GM12872 (cell line): ENCODE results near the gene LRRC7.

Experiments
- TF ChIP-seq, protein P1 (sequence below): IDR thresholded peaks from 3 replicates; pipeline ENCODE4 v1.5.1; 2011; ENCODE audit warnings: low read depth, mild to moderate bottlenecking, low read length, moderate library complexity; ENCODE audit not compliant: insufficient read depth

Gene LRRC7

DNA sequence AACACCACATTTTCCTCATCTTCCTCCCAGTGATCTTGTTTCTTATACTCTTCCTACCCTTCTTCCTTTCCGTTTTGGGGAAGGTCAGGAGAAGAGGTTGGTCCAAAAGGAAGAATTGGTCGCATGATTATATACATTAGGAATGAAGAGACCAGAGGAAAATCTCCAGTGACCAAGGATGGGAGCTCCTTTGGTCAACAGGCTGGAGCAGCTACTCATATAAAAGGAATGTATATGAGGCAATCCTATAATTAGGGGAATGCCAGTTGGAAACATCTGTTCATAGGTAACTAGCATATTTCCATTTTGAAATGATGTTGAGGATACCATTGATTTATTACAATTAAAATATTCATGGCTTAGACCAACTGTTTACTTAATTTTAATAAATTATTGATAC is 523.2 kb downstream of the LRRC7 start:
- TF ChIP-seq, protein P1, sequence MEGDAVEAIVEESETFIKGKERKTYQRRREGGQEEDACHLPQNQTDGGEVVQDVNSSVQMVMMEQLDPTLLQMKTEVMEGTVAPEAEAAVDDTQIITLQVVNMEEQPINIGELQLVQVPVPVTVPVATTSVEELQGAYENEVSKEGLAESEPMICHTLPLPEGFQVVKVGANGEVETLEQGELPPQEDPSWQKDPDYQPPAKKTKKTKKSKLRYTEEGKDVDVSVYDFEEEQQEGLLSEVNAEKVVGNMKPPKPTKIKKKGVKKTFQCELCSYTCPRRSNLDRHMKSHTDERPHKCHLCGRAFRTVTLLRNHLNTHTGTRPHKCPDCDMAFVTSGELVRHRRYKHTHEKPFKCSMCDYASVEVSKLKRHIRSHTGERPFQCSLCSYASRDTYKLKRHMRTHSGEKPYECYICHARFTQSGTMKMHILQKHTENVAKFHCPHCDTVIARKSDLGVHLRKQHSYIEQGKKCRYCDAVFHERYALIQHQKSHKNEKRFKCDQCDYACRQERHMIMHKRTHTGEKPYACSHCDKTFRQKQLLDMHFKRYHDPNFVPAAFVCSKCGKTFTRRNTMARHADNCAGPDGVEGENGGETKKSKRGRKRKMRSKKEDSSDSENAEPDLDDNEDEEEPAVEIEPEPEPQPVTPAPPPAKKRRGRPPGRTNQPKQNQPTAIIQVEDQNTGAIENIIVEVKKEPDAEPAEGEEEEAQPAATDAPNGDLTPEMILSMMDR: no peak

DNA sequence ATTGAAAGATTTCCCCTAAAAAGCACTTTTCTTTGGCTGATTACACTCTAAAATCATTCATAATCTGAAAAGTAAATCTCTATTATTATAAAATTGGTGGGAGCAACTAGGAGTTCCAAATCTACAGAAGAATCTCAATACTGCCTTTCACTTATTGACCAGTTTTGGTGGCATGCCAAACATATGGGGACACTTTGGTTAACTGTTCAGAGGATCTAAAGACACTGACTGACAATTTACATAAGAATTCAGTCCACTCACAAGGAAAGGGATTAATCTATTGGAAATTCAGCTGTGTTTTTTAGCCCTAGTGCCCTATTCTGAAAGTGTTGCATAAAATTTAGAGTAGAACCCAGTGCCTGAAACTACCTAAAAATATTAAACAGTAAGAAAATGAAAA is 524.1 kb downstream of the LRRC7 start:
- TF ChIP-seq, protein P1: no peak

DNA sequence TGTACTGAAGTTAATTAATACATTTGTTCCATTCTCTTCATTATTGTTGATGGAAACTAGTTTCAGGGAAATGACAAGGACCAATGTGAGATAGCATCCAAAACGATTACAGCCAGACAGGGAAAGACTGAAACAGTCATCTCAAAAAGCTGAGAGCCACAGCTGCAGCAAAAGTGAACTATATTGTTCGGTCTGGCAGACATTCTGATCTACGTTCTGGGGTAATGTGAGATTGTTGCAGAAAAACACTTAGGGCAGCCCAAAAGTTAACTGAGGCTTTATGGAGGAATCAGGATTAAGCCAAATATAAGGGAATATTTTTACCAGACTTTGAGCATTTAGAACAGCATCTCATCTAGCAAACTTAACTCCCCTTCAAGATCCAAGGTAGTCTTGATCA is 524.8 kb downstream of the LRRC7 start:
- TF ChIP-seq, protein P1: no peak

DNA sequence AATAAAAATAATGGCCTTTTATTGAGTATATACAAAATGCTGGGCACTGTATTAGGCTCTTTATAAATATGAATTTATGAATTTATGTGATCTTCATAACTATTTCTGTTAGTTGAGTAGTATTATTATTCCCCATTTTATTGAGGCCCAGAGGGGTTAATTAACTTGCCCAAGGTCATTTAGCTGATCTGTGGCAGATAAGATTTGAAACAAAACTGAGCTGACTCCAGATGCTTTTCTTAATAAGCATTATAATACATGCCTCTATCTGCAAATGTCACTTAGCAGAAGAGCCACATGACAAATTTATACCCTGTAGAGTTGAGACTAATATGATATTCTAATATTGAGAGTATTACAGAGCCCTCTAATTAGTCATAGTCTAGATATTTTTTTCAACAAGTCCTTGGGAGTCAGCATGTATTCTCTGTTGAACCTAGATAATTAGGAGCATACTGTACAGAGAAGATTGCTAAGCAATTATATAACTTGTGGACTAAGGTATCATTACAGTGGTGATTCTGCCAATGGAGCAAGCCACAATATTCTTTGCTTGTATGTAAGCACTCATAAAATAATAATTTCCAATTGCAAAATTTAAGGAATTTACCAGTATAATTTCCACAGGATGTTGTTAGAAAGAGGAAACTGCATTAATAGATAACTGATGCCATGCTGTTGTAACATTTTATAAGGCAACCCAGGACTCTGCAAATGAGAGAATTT is 525.7 kb downstream of the LRRC7 start:
- TF ChIP-seq, protein P1: no peak

DNA sequence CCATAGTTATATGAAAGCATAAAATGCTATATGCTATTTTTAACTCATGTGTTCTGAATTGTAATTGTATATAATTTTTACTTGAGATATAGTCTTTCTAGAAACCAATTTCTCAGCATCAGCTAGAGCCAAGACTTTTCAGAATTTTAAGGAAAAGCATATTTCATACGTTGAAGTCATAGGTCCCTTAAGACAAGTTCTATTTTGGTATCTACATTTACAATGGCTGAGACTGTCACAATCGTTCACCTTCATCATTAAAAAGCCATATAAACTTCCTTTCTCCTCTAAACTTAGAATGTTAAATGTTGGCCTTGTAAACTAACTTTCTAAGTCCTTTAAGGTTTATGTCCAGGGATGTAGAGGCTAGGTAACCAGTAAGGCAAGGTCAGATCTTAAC is 533.5 kb downstream of the LRRC7 start:
- TF ChIP-seq, protein P1: no peak

DNA sequence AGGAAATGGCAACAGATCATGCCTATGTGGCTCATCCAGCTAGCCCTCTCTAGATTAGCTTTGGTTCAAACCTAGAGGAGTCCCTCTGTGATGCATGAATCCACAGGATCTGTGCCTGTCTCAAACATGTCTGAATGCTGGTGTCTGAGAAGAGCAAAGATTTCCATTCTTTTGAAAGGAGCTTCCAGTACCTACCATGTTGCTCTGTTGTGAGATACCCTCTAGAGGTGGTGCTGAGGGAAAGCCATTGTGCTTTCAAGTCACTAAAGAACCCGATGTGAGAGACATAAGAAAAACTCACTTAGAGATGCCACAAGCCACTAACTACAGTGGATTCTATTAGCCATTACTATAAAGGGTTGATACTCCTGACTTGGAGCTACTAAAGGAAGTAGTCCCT is 534.1 kb downstream of the LRRC7 start:
- TF ChIP-seq, protein P1: no peak

DNA sequence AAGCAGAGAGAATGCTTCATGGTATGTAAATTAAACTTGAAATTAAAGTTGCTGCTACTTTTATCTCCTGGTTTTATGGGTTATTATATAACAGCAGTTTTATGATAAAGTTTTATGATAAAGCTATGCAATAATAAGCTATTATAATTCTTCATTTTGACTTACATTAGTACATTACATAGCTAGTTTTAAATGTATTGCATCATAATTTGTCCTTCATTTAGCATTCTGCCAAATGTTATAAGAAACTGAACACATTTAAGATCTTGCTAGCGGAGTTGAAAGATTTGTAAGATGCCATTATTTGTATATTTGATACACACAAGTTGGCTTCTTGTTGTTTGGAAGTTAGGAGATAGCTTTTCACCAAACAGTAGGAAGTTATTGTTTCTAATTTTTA is 536.0 kb downstream of the LRRC7 start:
- TF ChIP-seq, protein P1: no peak
